ENCODE data around the gene ACE. TPM values are rescaled to one million over a fixed set of nuclear protein-coding genes. Genes with fewer than 3 reads are reported as not detected.
"Not testable (repeated sequence)": the region's sequence is repeated elsewhere in the genome, so short reads cannot be mapped to it uniquely, and the experiment has no call there.

ACE gene
- total RNA-seq, 1 donor from 2014 or later = 16.0 TPM

- intact Hi-C loops (cut with micrococcal nuclease) = no loop called here
Observed at GRCh38 chr17:63443053-63443452, 33.8 kb upstream of the ACE start.

GRCh38 chr17:63444457-63444856 lies 32.4 kb upstream of the ACE start:
- intact Hi-C loops (cut with micrococcal nuclease) = no loop called here

GRCh38 chr17:63445065-63445464 lies 31.8 kb upstream of the ACE start:
- intact Hi-C loops (cut with micrococcal nuclease) = loop anchor here (5.0 kb wide), 1 partner anchor 257 kb away; the partner anchor contains the start of gene LIMD2

GRCh38 chr17:63445571-63445953 lies 31.3 kb upstream of the ACE start:
- intact Hi-C loops (cut with micrococcal nuclease) = loop anchor here (5.0 kb wide), 1 partner anchor 257 kb away; the partner anchor contains the start of gene LIMD2

- intact Hi-C loops (cut with micrococcal nuclease) = loop anchor here (2.0 to 5.0 kb wide), 2 partner anchors 21 to 256 kb away; partner anchors contain the start of gene LIMD2
Observed at GRCh38 chr17:63445954-63446752, 30.7 kb upstream of the ACE start, which contains the start of gene CYB561. Gene CYB561 (minus strand): TSS chr17:63446306. CDS start chr17:63437547, 8,759 bp downstream.

GRCh38 chr17:63446753-63447470 lies 29.9 kb upstream of the ACE start:
- intact Hi-C loops (cut with micrococcal nuclease) = loop anchor here (1.0 to 5.0 kb wide), 3 partner anchors 22 to 255 kb away; partner anchors contain the start of gene LIMD2

- intact Hi-C loops (cut with micrococcal nuclease) = loop anchor here (1.0 to 5.0 kb wide), 3 partner anchors 23 to 255 kb away; partner anchors contain the start of gene LIMD2
Observed at GRCh38 chr17:63447471-63448009, 29.3 kb upstream of the ACE start.

GRCh38 chr17:63448655-63449054 lies 28.2 kb upstream of the ACE start:
- intact Hi-C loops (cut with micrococcal nuclease) = loop anchor here (5.0 kb wide), 1 partner anchor 254 kb away; the partner anchor contains the start of gene LIMD2

- intact Hi-C loops (cut with micrococcal nuclease) = no loop called here
Observed at GRCh38 chr17:63450551-63450950, 26.3 kb upstream of the ACE start.

- intact Hi-C loops (cut with micrococcal nuclease) = no loop called here
Observed at GRCh38 chr17:63451150-63451549, 25.7 kb upstream of the ACE start.

GRCh38 chr17:63452046-63452961 lies 24.6 kb upstream of the ACE start:
- intact Hi-C loops (cut with micrococcal nuclease) = no loop called here

GRCh38 chr17:63452962-63453551 lies 23.8 kb upstream of the ACE start:
- intact Hi-C loops (cut with micrococcal nuclease) = no loop called here

- intact Hi-C loops (cut with micrococcal nuclease) = not testable (repeated sequence)
Observed at GRCh38 chr17:63454357-63454756, 22.5 kb upstream of the ACE start.

- intact Hi-C loops (cut with micrococcal nuclease) = no loop called here
Observed at GRCh38 chr17:63454915-63455314, 21.9 kb upstream of the ACE start.

- intact Hi-C loops (cut with micrococcal nuclease) = no loop called here
Observed at GRCh38 chr17:63455417-63455816, 21.4 kb upstream of the ACE start.

- intact Hi-C loops (cut with micrococcal nuclease) = no loop called here
Observed at GRCh38 chr17:63458478-63458877, 18.4 kb upstream of the ACE start.

- intact Hi-C loops (cut with micrococcal nuclease) = no loop called here
Observed at GRCh38 chr17:63460018-63460417, 16.8 kb upstream of the ACE start.

GRCh38 chr17:63463771-63464170 lies 13.1 kb upstream of the ACE start:
- intact Hi-C loops (cut with micrococcal nuclease) = no loop called here

- intact Hi-C loops (cut with micrococcal nuclease) = no loop called here
Observed at GRCh38 chr17:63464691-63465236, 12.1 kb upstream of the ACE start.

GRCh38 chr17:63468099-63468498 lies 8.8 kb upstream of the ACE start:
- intact Hi-C loops (cut with micrococcal nuclease) = not testable (repeated sequence)
